Kidney epithelial cell (primary cell): ENCODE results near the gene VCL. TPM values are rescaled to one million over a fixed set of nuclear protein-coding genes. Genes with fewer than 3 reads are reported as not detected.
A peak's percentile ranks its signal among the peaks of the same experiment; 100 is the strongest.

ENCODE experiments used
- DNase-seq: peaks from one replicate; pipeline ENCODE4 v3.0.0-alpha.2; 2010; ENCODE audit warnings: low read depth
- H3K27me3 ChIP-seq: 2 replicates; pipeline ENCODE4 v1.6.0; 2011; ENCODE audit warnings: low read length; ENCODE audit not compliant: control insufficient read depth, insufficient read depth
- H3K36me3 ChIP-seq: 2 replicates; pipeline ENCODE4 v1.5.1; 2011; ENCODE audit warnings: low read length; ENCODE audit not compliant: control insufficient read depth, insufficient read depth
- H3K4me3 ChIP-seq: 2 replicates; pipeline ENCODE4 v1.5.1; 2011; ENCODE audit warnings: low read depth, mild to moderate bottlenecking, control low read depth, low read length
- total RNA-seq: library from RNA; depleted of rRNA; stranded (reverse); fragments of >200 nt; gene quantifications from 2 replicates; pipeline ENCODE4 v1.2.3, GENCODE V29; 2015
- TF ChIP-seq, protein P1 (sequence below): IDR thresholded peaks from 2 replicates; pipeline ENCODE4 v1.5.1; 2011; ENCODE audit warnings: mild to moderate bottlenecking, moderate library complexity, low read length, control low read depth, inconsistent platforms; ENCODE audit not compliant: insufficient read depth, poor library complexity, severe bottlenecking

The VCL gene
- total RNA-seq, 1 donor from 2014 or later, result 148 TPM

DNA sequence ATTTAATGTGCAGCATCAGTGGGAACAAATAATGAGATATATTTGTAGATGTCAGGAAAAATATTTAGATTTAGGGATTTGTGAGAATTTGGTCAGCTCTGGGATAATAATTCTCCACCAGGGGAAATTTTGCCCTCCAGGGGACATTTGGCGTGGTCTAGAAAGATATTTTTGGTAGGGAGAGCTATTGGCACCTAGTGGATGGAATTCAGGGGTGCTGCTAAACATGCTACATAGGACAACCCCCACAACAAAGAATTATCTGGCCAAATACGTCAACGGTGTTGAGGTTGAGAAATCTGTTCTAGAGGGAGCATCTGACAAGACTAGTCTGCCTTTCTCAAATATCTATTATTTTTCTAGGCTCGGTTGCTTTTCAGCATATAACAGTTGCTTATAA is 155.2 kb downstream of the VCL start:
- DNase-seq, result no peak
- H3K4me3 ChIP-seq, result no peak overlapping the region

DNA sequence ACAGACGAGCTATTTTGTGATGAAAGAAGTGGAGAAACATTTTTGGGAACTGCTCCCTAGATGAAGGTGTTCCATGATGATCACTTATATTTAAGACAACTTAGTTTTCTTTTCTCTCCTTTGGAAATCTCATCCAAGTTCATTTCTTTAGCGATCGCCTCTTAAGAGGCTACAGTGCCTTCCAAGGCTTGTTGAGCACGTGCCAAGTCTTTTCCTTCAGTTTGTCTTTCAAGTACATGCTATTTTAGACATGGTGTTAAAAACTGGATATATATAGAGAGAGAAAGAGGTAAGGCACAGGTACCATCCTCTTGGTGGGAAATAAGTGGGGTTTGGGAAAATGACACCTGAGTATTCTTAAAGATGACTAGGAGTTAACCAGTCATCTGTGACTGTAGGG is 155.8 kb downstream of the VCL start:
- H3K27me3 ChIP-seq, result no peaks in the 10 kb centered on the region
- H3K4me3 ChIP-seq, result no peak overlapping the region
- DNase-seq, result no peak
- no peaks in the 10 kb centered on the region for H3K36me3 ChIP-seq
- TF ChIP-seq, protein P1, sequence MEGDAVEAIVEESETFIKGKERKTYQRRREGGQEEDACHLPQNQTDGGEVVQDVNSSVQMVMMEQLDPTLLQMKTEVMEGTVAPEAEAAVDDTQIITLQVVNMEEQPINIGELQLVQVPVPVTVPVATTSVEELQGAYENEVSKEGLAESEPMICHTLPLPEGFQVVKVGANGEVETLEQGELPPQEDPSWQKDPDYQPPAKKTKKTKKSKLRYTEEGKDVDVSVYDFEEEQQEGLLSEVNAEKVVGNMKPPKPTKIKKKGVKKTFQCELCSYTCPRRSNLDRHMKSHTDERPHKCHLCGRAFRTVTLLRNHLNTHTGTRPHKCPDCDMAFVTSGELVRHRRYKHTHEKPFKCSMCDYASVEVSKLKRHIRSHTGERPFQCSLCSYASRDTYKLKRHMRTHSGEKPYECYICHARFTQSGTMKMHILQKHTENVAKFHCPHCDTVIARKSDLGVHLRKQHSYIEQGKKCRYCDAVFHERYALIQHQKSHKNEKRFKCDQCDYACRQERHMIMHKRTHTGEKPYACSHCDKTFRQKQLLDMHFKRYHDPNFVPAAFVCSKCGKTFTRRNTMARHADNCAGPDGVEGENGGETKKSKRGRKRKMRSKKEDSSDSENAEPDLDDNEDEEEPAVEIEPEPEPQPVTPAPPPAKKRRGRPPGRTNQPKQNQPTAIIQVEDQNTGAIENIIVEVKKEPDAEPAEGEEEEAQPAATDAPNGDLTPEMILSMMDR, result no peak

More for the DNA sequence above, 155.2 kb downstream of the VCL start:
- TF ChIP-seq, protein P1, result peak; percentile 35
- no peaks in the 10 kb centered on the region for H3K27me3 ChIP-seq
- H3K36me3 ChIP-seq, result no peaks in the 10 kb centered on the region

DNA sequence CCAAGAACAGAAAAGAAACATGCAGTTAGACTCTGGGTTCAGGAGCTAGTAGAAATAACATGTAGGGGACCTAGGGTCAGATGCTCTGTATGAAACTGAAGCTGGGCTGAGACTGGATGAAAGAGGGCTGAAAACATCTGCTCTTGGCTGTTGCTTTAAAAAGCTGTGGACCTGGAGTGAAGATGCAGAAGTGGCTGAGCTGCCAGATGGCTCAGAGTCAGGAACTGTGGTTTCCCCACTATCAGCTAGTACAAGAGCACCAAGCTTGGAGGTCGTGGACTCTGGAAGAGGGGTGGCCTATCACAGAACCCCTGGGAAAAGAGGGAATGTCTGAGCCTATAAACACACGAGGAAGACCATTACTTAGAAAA is 159.0 kb downstream of the VCL start:
- H3K36me3 ChIP-seq, result no peaks in the 10 kb centered on the region
- no peak overlapping the region for H3K4me3 ChIP-seq
- DNase-seq, result no peak
- H3K27me3 ChIP-seq, result no peaks in the 10 kb centered on the region
- TF ChIP-seq, protein P1, result no peak

DNA sequence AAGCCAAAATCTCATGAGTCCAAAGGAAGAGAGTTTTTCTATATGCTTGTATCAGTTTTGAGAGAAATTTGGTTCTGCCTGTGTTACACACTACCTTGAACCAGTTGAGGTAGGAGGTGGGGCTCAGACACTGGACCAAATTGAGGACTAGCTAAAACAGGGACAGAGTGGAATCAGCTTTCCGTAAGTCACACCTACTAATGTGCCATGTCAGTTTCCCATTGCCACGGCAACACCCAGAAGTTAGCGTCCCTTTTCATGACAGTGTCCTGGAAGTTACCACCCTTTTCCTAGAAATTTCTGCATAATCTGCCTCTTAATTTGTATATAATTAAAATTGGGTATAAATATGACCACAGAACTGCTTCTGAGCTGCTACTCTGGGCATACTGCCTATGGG is 162.1 kb downstream of the VCL start:
- no peaks in the 10 kb centered on the region for H3K27me3 ChIP-seq
- TF ChIP-seq, protein P1, result no peak
- H3K4me3 ChIP-seq, result no peak overlapping the region
- no peaks in the 10 kb centered on the region for H3K36me3 ChIP-seq
- DNase-seq, result no peak

DNA sequence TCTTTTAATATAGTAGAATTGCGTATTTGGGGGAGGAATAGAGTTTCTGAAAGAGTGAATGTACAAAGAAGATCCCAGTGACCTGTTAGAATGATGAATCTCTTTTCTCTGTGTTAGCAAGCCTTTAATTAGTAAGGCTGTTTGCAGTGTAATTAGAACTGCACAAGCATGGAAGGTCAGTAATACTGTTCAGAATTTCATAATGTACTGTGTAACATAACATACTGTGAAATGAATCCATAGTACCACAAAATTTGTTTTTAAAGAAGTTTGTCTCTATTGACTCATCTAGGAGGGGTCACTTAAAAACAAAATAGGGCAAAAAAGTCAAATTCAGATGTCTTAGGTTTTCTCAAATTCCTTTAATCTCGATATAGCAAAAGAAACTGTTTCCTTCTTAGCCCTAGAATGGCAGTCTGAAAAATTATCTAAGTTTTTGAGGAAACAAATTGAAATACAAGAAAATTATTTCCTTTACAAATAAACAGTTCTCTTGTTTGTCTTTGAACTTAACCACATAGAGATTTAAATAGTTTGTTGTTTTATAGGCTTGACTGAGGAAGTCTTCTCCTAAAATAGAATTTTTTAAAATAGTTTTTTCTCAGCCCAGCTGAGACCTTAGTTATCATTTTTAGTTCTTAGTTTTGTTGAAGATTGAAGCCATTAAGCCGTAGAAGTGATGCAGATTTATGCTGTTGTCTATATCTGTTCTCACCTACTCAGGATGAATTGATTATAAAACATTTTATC is 165.6 kb downstream of the VCL start:
- H3K4me3 ChIP-seq, result no peak overlapping the region
- DNase-seq, result no peak
- H3K36me3 ChIP-seq, result no peaks in the 10 kb centered on the region
- TF ChIP-seq, protein P1, result no peak
- no peaks in the 10 kb centered on the region for H3K27me3 ChIP-seq
